ENCODE data around the gene AFF4. TPM values are rescaled to one million over a fixed set of nuclear protein-coding genes. Genes with fewer than 3 reads are reported as not detected.
"Not testable (repeated sequence)": the region's sequence is repeated elsewhere in the genome, so short reads cannot be mapped to it uniquely, and the experiment has no call there.

The AFF4 gene
- polyA plus RNA-seq, 1 donor from 2014 or later, result 60.6 TPM

DNA sequence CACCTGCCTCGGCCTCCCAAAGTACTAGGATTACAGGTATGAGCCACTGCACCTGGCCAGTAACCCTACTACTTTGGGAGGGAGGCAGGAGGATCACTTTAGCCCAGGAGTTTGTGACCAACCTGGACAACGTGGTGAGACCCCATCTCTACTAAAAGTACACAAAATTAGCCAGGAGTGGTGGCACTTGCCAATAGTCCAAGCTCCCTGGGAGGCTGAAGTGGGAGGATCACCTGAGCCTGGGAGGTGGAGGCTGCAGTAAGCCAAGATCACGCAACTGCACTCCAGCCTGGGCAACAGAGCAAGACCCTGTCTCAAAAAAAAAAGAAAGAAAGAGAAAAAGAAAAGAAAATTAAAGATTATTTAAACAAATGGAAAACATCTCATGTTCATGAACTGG lies 107.4 kb downstream of the AFF4 start:
- H3K9ac ChIP-seq (ENCODE audit: low read length), result no peak overlapping the region
- H4K20me1 ChIP-seq (ENCODE audit: insufficient read depth), result no peaks in the 10 kb centered on the region
- H3K4me3 ChIP-seq (ENCODE audit: low read length), result no peak overlapping the region
- H3K36me3 ChIP-seq (ENCODE audit: insufficient read depth, low read length), result no peaks in the 10 kb centered on the region
- H2AFZ ChIP-seq (ENCODE audit: low read depth, low read length), result no peak overlapping the region
- no peak overlapping the region for H3K4me2 ChIP-seq (ENCODE audit: low read length)
- TF ChIP-seq EZH2 (IDR thresholded peaks at IDR 0.05; ENCODE audit: borderline replicate concordance, insufficient read depth, low read length, poor library complexity, severe bottlenecking) (no peak), MXI1 (conservative IDR thresholded peaks at IDR 0.05; ENCODE audit: poor library complexity, severe bottlenecking) (no peak)
- TF ChIP-seq, protein P1, sequence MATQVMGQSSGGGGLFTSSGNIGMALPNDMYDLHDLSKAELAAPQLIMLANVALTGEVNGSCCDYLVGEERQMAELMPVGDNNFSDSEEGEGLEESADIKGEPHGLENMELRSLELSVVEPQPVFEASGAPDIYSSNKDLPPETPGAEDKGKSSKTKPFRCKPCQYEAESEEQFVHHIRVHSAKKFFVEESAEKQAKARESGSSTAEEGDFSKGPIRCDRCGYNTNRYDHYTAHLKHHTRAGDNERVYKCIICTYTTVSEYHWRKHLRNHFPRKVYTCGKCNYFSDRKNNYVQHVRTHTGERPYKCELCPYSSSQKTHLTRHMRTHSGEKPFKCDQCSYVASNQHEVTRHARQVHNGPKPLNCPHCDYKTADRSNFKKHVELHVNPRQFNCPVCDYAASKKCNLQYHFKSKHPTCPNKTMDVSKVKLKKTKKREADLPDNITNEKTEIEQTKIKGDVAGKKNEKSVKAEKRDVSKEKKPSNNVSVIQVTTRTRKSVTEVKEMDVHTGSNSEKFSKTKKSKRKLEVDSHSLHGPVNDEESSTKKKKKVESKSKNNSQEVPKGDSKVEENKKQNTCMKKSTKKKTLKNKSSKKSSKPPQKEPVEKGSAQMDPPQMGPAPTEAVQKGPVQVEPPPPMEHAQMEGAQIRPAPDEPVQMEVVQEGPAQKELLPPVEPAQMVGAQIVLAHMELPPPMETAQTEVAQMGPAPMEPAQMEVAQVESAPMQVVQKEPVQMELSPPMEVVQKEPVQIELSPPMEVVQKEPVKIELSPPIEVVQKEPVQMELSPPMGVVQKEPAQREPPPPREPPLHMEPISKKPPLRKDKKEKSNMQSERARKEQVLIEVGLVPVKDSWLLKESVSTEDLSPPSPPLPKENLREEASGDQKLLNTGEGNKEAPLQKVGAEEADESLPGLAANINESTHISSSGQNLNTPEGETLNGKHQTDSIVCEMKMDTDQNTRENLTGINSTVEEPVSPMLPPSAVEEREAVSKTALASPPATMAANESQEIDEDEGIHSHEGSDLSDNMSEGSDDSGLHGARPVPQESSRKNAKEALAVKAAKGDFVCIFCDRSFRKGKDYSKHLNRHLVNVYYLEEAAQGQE (IDR thresholded peaks at IDR 0.05; ENCODE audit: borderline replicate concordance), result no peak
- no peaks in the 10 kb centered on the region for H3K27me3 ChIP-seq (ENCODE audit: insufficient read depth, low read depth, low read length)
- H3K79me2 ChIP-seq (replicated peaks; ENCODE audit: insufficient read depth, low read length), result no peaks in the 10 kb centered on the region
- no peaks in the 10 kb centered on the region for H3K9me3 ChIP-seq (ENCODE audit: low read length)
- H3F3A ChIP-seq (ENCODE audit: insufficient read depth, low read length, poor library complexity, severe bottlenecking), result no peaks in the 10 kb centered on the region
- no peak overlapping the region for H3K27ac ChIP-seq (ENCODE audit: low read length)
- H3K9me2 ChIP-seq (ENCODE audit: insufficient read depth, low read length), result no peaks in the 10 kb centered on the region

DNA sequence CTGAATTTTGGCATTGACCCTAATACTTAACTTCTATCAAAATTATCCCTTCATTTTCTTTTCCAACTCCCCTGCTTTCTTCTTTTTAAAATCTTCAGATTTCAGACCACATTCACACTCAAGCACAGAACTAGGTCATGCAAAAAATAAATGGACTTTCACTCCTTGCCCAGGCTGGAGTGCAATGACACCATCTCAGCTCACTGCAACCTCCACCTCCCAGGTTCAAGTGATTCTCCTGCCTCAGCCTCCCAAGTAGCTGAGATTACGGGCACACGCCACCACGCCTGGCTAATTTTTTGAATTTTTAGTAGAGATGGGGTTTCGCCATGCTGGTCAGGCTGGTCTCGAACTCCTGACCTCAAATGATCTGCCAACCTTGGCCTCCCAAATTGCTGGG lies 108.4 kb downstream of the AFF4 start:
- not testable (repeated sequence) for H3K36me3 ChIP-seq (ENCODE audit: insufficient read depth, low read length); H3K4me2 ChIP-seq (ENCODE audit: low read length); H3K27me3 ChIP-seq (ENCODE audit: insufficient read depth, low read depth, low read length); H3K27ac ChIP-seq (ENCODE audit: low read length); H2AFZ ChIP-seq (ENCODE audit: low read depth, low read length); H3F3A ChIP-seq (ENCODE audit: insufficient read depth, low read length, poor library complexity, severe bottlenecking); H3K9me3 ChIP-seq (ENCODE audit: low read length); H3K9ac ChIP-seq (ENCODE audit: low read length); H4K20me1 ChIP-seq (ENCODE audit: insufficient read depth); H3K9me2 ChIP-seq (ENCODE audit: insufficient read depth, low read length); H3K4me3 ChIP-seq (ENCODE audit: low read length); H3K79me2 ChIP-seq (replicated peaks; ENCODE audit: insufficient read depth, low read length)

DNA sequence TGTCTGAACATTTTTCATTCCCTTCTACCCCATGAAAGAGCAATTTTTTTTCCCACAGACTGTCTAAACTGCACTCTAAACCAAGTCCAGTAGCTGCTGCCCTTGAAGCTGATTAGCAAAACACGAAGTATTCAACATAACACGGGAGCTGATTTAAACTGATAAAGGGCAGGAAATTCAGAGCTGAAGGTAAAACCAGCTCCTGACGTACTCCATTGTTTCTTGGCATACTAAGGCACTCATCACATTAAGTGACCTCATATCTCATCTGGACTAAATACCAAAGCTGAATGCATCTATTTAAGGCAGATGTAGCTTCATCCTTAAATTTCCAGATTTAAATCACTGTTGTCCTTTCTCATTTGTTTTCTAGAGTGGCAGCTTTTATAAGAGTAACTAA lies 109.1 kb downstream of the AFF4 start:
- Histone ChIP-seq H3K27me3 (ENCODE audit: insufficient read depth, low read depth, low read length) (no peaks in the 10 kb centered on the region), H4K20me1 (ENCODE audit: insufficient read depth) (no peaks in the 10 kb centered on the region), H3K79me2 (replicated peaks; ENCODE audit: insufficient read depth, low read length) (no peaks in the 10 kb centered on the region), H3F3A (ENCODE audit: insufficient read depth, low read length, poor library complexity, severe bottlenecking) (no peaks in the 10 kb centered on the region), H2AFZ (ENCODE audit: low read depth, low read length) (no peak overlapping the region), H3K36me3 (ENCODE audit: insufficient read depth, low read length) (no peaks in the 10 kb centered on the region), H3K4me3 (ENCODE audit: low read length) (no peak overlapping the region), H3K4me2 (ENCODE audit: low read length) (no peak overlapping the region), H3K27ac (ENCODE audit: low read length) (no peak overlapping the region), H3K9me3 (ENCODE audit: low read length) (no peaks in the 10 kb centered on the region), H3K9ac (ENCODE audit: low read length) (no peak overlapping the region), H3K9me2 (ENCODE audit: insufficient read depth, low read length) (no peaks in the 10 kb centered on the region)
- TF ChIP-seq, protein P1 (IDR thresholded peaks at IDR 0.05; ENCODE audit: borderline replicate concordance), result no peak
- TF ChIP-seq TAF1 (IDR thresholded peaks at IDR 0.05; ENCODE audit: low read depth), result no peak
- TF ChIP-seq POLR2AphosphoS5 (IDR thresholded peaks at IDR 0.05), result no peak
- TF ChIP-seq SMC3 (conservative IDR thresholded peaks at IDR 0.05; ENCODE audit: poor library complexity), result no peak
- no peak for TF ChIP-seq MXI1 (conservative IDR thresholded peaks at IDR 0.05; ENCODE audit: poor library complexity, severe bottlenecking)
- TF ChIP-seq EP300 (conservative IDR thresholded peaks at IDR 0.05; ENCODE audit: poor library complexity, severe bottlenecking), result no peak
- TF ChIP-seq EZH2 (IDR thresholded peaks at IDR 0.05; ENCODE audit: borderline replicate concordance, insufficient read depth, low read length, poor library complexity, severe bottlenecking), result no peak
- no peak for TF ChIP-seq RAD21 (conservative IDR thresholded peaks at IDR 0.05)
- TF ChIP-seq, protein P2, sequence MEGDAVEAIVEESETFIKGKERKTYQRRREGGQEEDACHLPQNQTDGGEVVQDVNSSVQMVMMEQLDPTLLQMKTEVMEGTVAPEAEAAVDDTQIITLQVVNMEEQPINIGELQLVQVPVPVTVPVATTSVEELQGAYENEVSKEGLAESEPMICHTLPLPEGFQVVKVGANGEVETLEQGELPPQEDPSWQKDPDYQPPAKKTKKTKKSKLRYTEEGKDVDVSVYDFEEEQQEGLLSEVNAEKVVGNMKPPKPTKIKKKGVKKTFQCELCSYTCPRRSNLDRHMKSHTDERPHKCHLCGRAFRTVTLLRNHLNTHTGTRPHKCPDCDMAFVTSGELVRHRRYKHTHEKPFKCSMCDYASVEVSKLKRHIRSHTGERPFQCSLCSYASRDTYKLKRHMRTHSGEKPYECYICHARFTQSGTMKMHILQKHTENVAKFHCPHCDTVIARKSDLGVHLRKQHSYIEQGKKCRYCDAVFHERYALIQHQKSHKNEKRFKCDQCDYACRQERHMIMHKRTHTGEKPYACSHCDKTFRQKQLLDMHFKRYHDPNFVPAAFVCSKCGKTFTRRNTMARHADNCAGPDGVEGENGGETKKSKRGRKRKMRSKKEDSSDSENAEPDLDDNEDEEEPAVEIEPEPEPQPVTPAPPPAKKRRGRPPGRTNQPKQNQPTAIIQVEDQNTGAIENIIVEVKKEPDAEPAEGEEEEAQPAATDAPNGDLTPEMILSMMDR (IDR thresholded peaks at IDR 0.05; ENCODE audit: poor library complexity, severe bottlenecking), result no peak

Data from neural cell (in vitro differentiated cells).